ENCODE results near the gene LIN7A.

The LIN7A gene

GRCh38 chr12:80749456-80749855, 188.3 kb downstream of the LIN7A start:
- no peak for DNase-seq (ENCODE audit: low spot score)

- no peak for DNase-seq (ENCODE audit: low spot score)
Observed at GRCh38 chr12:80747800-80748199, 189.9 kb downstream of the LIN7A start.

GRCh38 chr12:80745851-80746505, 191.8 kb downstream of the LIN7A start:
- DNase-seq (ENCODE audit: low spot score), result no peak
